Left renal pelvis (tissue), 4 donors: ENCODE results near the gene ARPP21. TPM values are rescaled to one million over a fixed set of nuclear protein-coding genes. Genes with fewer than 3 reads are reported as not detected.

Experiments used
- DNase-seq, 4 donors: peaks; one replicate each; pipeline ENCODE4 v3.0.0-alpha.2; 2013; ENCODE audit warnings: low read depth in 4 of 4, low spot score in 3 of 4
- polyA plus RNA-seq, 4 donors: library from polyadenylated mRNA; unstranded; fragments of 120-200 nt; gene quantifications; one replicate each; pipeline ENCODE4 v1.2.1, GENCODE V29; 2013; ENCODE audit not compliant: insufficient read length in 4 of 4

The ARPP21 gene
- polyA plus RNA-seq, 4 donors = 1.2 to 1.6 (median 1.3) TPM

DNA sequence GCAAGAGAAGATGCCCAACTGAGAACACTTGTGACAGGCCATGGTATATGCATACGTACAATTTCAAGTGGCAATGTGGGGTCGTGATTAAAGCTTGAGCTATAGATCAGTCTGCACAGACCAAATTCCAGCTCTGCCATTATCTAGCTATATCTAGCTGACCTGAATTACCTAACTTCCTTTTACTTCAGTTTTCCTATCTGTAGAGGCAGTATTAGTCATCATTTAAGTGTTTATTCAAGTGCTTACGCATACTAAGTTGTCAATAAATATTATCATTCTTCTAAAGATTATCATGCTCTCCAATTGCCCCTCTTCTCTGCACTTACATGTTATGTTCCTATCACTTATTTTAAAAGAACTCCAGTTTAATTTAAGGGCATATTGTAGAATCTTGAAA, 87.9 kb downstream of the ARPP21 start:
- no peak for DNase-seq

- DNase-seq = no peak
These were observed 94.0 kb downstream of the ARPP21 start for GRCh38 chr3:35733341-35733740.

GRCh38 chr3:35733864-35734263, 94.5 kb downstream of the ARPP21 start:
- DNase-seq = no peak

- DNase-seq = no peak
These were observed 97.8 kb downstream of the ARPP21 start for GRCh38 chr3:35737080-35737479.

GRCh38 chr3:35737527-35737926, 98.2 kb downstream of the ARPP21 start:
- no peak for DNase-seq

GRCh38 chr3:35737934-35738706, 98.8 kb downstream of the ARPP21 start:
- DNase-seq = no peak

- DNase-seq = no peak
These were observed 100.0 kb downstream of the ARPP21 start for GRCh38 chr3:35739181-35739809.

GRCh38 chr3:35739964-35740527, 100.7 kb downstream of the ARPP21 start:
- no peak for DNase-seq

DNA sequence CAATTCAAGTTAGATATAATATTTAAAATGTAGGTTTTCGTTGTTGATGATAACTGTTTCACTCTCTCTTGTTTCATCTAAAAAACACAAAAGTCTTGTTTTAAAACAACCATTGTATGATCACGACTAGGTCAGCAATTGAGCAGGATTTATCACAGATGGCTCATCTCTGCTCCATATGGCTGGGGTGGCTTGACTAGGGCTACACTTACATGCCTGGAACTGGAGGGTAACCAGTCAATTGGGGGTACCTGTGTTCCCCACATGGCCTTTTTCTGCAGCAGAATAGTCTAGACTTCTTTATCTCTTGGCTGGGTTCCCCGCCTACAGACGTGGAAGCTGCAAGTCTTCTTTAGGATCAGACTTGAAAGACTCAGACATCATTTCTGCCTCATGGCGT, 103.9 kb downstream of the ARPP21 start:
- no peak for DNase-seq

DNA sequence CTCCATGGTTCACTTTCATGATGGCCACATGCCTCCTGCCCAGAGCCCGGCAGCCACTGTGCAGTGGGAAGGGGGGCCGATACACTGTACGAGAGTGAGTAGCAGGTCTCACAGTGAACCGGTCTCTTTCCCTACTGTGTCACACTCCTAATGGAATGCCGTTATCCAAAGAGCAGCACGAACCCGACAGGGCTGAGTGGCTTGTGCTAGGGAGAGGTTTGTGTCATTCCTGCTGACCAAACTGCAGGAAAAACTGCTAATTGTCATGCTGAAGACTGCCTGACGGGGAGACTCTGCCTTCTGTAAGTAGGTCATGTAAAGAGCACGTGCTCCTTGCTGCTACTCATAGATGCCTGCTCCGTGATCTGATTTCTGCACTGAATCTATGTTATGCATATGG, 105.1 kb downstream of the ARPP21 start:
- DNase-seq = peak in 2 of 4 donors; percentile 15 to 16

DNA sequence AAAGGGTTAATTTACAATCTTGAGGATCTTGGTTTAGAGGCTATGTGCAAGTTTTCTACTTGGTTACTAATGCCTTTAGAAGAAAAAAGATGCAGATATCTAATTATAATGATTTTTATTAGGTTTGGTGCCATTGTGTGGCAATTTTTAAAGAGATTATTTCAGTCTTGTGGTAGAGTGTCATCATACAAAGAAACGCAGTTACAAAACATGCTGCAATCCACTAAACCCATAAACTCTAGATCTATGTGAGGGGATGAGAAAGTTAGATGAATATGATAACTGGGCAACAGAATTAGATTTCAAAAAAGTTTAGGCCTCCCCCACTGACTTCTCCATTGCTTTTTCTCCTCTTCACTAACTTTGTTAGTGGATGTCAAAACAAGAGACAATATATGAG, 106.0 kb downstream of the ARPP21 start:
- no peak for DNase-seq

DNA sequence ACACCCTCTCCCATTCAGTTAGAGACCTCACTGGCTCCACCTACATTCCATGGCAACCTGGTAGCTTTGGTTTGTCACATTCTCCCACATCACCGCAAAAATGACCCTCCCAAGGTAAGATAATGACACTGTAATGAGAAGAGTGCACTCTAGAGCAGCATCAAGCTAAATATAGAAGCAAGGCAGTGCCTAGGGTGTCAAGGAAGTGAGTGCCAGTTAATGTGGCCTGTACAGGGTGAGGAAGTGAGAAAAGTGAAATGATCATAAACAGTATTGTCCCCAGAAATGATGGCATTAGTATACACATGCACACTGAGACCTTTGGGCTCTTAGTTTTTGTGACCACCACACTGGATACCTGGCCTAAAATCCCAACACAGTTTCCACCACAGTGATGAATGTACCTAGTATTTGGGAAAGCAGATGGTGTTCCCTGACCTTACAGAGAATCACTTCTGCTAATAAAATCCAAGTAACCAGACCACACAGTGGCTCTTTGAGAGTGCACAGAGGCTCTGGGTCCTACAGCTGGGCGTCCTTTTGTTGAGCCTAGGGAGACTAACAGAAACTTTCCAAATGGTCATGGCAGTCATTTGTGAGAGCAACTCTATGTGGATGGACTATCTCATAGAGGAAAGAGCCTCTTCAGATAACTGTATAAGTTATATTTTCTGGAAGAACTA, 106.6 kb downstream of the ARPP21 start:
- DNase-seq = no peak

DNA sequence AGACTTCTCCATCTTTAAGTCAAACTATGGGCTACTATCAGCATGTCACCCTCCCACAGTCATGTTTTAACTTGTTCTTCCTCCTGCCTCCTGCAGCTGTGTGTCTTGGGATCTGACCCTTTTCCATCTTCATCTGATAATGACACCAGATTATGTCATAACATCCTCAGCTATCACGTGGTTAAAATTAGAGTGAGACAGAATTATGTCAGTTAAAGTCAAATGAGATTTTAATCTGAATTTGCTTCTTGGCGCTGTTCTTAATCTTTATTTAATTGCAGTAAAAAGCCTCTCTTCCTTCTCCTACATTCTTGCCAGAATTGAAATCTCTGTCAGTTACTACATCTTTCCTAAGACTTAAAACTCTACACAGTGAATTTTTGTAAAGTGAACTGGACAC, 107.2 kb downstream of the ARPP21 start:
- DNase-seq = no peak

DNA sequence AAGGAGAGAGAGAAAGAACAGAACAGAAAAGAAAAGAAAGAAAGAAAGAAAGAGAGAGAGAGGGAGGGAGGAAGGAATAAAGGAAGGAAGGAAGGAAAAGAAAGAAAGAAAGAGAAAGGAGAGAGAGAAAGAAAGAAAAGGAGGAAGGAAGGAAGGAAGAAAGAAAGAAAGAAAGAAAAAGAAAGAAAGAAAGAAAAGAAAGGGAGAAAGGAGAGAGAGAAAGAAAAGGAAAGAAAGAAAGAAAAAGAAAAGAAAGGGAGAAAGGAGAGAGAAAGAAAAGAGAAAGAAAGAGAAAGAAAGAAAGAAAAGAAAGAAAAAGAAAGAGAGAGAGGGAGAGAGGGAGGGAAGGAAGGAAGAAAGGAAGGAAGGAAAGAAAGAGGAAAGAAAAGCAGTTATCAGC, 108.8 kb downstream of the ARPP21 start:
- no peak for DNase-seq

GRCh38 chr3:35751207-35751606, 111.9 kb downstream of the ARPP21 start:
- DNase-seq = no peak

- no peak for DNase-seq
These were observed 118.8 kb downstream of the ARPP21 start for GRCh38 chr3:35757991-35758757.

DNA sequence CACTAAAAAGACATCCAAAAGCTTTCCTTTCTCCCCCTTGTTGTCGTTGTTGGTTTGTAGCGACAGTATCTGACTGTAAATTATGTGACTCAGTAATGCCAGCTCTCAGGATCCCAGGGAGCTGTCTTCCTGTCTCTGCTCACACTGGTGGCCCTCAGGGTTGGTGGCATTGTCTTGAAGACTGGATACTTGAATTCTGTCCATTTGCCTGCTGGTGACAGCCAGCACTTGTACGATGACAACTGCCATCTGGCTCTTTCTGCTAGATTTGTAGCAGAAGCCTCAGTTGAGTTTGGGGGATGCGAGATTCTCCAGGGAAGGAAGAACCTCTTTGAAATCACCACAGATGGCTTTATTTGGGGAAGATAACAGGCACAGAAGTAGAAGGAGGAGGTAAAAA, 120.8 kb downstream of the ARPP21 start:
- DNase-seq = no peak

- no peak for DNase-seq
These were observed 122.0 kb downstream of the ARPP21 start for GRCh38 chr3:35761311-35761710.

DNA sequence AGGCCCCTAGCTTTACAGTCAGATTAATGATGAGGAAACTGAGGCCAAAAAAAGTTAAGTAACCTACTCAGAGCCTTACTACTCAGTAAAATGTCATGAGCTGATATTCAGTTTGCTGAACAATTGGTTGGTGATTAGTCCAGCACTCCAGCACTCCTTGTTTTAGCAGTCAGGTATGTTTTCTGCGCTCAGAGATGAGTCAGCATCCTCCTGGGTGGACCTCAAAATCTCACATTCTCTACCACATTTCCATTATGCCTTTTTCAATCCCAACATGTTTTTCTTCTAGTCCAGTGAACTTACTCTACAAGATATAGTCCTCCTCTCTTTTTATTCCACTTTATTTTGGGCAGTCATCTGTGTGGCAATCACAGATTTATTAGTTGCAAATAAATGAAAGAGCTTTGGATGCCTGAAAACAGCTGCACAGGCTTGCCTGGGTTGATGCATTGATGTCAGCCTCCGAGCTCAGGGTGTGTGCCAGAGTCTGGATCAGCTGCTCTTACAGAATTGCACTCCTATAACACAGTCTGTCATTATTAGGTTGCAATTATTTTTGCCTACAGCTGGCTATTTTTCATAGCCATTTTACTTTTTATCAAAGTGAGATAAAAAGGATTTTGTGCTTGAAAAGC, 133.2 kb downstream of the ARPP21 start:
- no peak for DNase-seq

- DNase-seq = no peak
These were observed 134.1 kb downstream of the ARPP21 start for GRCh38 chr3:35773417-35773816.
